Measurements from ENCODE around the gene HDDC2. TPM values are rescaled to one million over a fixed set of nuclear protein-coding genes. Genes with fewer than 3 reads are reported as not detected.
"Not testable (repeated sequence)": the region's sequence is repeated elsewhere in the genome, so short reads cannot be mapped to it uniquely, and the experiment has no call there.

Gene HDDC2
- total RNA-seq, 4 donors from 2014 or later = 19.9 to 56.9 (median 40.8) TPM

DNA sequence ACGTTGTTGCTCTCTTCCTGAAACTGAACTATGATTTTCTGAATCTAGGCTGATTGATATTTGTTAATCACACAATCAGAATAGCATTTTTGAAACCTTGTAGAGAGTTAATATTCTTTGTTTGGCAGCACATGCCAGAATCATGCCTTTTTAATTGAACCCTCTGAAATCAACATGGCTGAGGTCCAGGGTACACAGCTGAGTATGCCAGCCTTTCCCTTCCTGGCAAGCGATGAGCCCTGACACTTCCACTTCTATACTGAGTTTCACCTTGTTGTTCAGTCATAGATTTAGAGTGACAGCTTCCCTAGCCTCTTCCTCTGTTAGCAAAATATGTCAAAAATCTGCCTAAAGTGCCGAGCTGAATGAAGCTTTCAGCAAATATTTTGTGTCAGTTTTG is 6.8 kb downstream of the HDDC2 start:
- no peaks in the 10 kb centered on the region for H3K9me3 ChIP-seq
- DNase-seq = no peak
- H3K27me3 ChIP-seq = no peaks in the 10 kb centered on the region
- no peaks in the 10 kb centered on the region for H3K4me1 ChIP-seq
- peaks cover 0 to 36% (median 0%) of the 10 kb centered on the region in 3 donors for H3K36me3 ChIP-seq
- H3K4me3 ChIP-seq = no peak overlapping the region
- no peak overlapping the region for H3K27ac ChIP-seq
- TF ChIP-seq POLR2A (IDR thresholded peaks at IDR 0.05) (no peak), CTCF (IDR thresholded peaks at IDR 0.05) (no peak)

DNA sequence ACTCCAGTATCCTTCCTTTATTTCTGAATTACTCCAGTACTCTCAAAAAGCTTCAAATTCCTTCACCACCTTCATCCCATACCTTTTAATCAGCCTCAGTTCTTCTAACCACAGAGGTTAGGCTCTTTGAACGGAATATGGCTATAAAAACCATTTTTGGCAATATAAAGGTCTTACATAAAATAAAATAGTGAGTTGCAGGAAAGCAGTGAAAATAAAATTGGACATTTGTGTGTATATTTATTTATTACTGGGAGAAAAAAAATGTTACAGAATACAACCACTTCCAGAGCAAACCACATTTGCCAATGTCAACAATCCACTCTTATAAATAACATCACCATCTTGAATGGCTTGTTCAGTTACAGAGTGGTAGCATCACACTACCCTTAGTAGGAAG is 7.7 kb downstream of the HDDC2 start:
- TF ChIP-seq POLR2A (IDR thresholded peaks at IDR 0.05) (no peak), CTCF (IDR thresholded peaks at IDR 0.05) (no peak)
- Histone ChIP-seq H3K27me3 (no peaks in the 10 kb centered on the region), H3K27ac (no peak overlapping the region), H3K36me3 (peaks cover 0 to 36% (median 0%) of the 10 kb centered on the region in 3 donors), H3K4me3 (no peak overlapping the region), H3K4me1 (no peaks in the 10 kb centered on the region), H3K9me3 (no peaks in the 10 kb centered on the region)
- no peak for DNase-seq

- Histone ChIP-seq H3K4me3 (no peak overlapping the region), H3K36me3 (peaks cover 0 to 31% (median 0%) of the 10 kb centered on the region in 3 donors), H3K27me3 (no peaks in the 10 kb centered on the region), H3K27ac (no peak overlapping the region), H3K9me3 (no peaks in the 10 kb centered on the region), H3K4me1 (no peaks in the 10 kb centered on the region)
- TF ChIP-seq POLR2A (IDR thresholded peaks at IDR 0.05) (no peak), CTCF (IDR thresholded peaks at IDR 0.05) (no peak)
- DNase-seq = no peak
Measured at GRCh38 chr6:125293587-125293986, 8.2 kb downstream of the HDDC2 start.

GRCh38 chr6:125287718-125288117 is 14.0 kb downstream of the HDDC2 start:
- no peaks in the 10 kb centered on the region for H3K4me1 ChIP-seq
- no peaks in the 10 kb centered on the region for H3K9me3 ChIP-seq
- no peak overlapping the region for H3K4me3 ChIP-seq
- no peaks in the 10 kb centered on the region for H3K27me3 ChIP-seq
- H3K36me3 ChIP-seq = peaks cover 0 to 20% (median 0%) of the 10 kb centered on the region in 3 donors
- no peak for TF ChIP-seq CTCF (IDR thresholded peaks at IDR 0.05)
- H3K27ac ChIP-seq = no peak overlapping the region
- no peak for DNase-seq

- Histone ChIP-seq H3K27ac (no peak overlapping the region), H3K4me1 (no peaks in the 10 kb centered on the region), H3K9me3 (no peaks in the 10 kb centered on the region), H3K36me3 (peaks cover 0 to 11% (median 0%) of the 10 kb centered on the region in 3 donors), H3K4me3 (no peak overlapping the region), H3K27me3 (no peaks in the 10 kb centered on the region)
- no peak for DNase-seq
- TF ChIP-seq POLR2A (IDR thresholded peaks at IDR 0.05) = no peak
- no peak for TF ChIP-seq CTCF (IDR thresholded peaks at IDR 0.05)
Measured at GRCh38 chr6:125285936-125286335, 15.8 kb downstream of the HDDC2 start.

DNA sequence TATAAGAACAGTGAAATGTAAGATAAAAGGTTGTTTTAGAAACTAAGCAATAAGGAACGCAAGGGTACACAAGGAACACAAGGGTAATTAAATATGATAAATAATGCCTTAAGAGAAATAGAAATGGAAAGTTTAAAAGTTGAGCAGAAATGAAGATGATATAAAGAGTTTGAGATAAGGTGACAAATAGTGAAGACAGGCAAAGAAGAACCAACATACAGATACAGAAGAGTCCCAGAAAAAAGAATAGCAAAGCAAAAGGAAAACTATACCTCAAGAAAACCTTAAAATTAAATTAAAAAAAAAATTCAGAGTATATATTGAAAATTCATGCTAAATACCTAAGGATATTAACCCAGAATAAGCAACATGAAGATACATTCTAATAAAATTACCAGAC is 16.4 kb downstream of the HDDC2 start:
- H3K27me3 ChIP-seq = no peaks in the 10 kb centered on the region
- no peak for DNase-seq
- no peak overlapping the region for H3K27ac ChIP-seq
- H3K4me1 ChIP-seq = no peaks in the 10 kb centered on the region
- no peaks in the 10 kb centered on the region for H3K9me3 ChIP-seq
- TF ChIP-seq POLR2A (IDR thresholded peaks at IDR 0.05) (no peak), CTCF (IDR thresholded peaks at IDR 0.05) (no peak)
- H3K4me3 ChIP-seq = no peak overlapping the region
- H3K36me3 ChIP-seq = peaks cover 0 to 16% (median 0%) of the 10 kb centered on the region in 3 donors

GRCh38 chr6:125282470-125282869 is 19.3 kb downstream of the HDDC2 start:
- not testable (repeated sequence) for H3K4me1 ChIP-seq, H3K27ac ChIP-seq, H3K9me3 ChIP-seq, H3K4me3 ChIP-seq, H3K27me3 ChIP-seq, DNase-seq
- peaks cover 0 to 18% (median 0%) of the 10 kb centered on the region in 3 donors for H3K36me3 ChIP-seq

DNA sequence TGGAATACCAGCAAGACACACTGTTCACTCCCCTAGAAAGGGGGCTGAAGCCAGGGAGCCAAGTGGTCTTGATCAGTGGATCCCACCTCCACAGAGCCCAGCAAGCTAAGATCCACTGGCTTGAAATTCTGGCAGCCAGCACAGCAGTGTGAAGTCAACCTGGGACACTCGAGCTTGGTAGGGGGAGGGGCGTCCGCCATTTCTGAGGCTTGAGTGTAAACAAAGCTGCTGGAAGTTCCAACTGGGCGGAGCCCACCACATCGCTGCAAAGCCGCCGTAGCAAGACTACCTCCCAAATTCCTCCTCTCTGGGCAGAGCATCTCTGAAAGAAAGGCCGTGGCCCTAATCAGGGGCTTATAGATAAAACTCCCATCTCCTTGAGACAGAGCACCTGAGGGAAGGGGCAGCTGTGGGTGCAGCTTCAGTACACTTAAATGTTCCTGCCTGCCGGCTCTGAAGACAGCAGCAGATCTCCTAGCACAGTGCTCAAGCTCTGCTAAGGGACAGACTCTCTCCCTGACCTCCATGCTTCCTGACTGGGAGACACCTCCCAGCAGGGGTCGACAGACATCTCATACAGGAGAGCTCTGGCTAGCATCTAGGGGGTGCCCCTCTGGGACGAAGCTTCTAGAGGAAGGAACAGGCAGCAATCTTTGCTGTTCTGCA is 21.3 kb downstream of the HDDC2 start:
- H3K9me3 ChIP-seq, H3K27me3 ChIP-seq, DNase-seq, H3K4me1 ChIP-seq, H3K4me3 ChIP-seq, H3K27ac ChIP-seq: not testable (repeated sequence)
- H3K36me3 ChIP-seq = peaks cover 0 to 24% (median 0%) of the 10 kb centered on the region in 3 donors

Data from Peyer's patch (tissue), 4 donors.